Natural killer cell (primary cell): ENCODE results near the gene SOWAHA. TPM values are rescaled to one million over a fixed set of nuclear protein-coding genes. Genes with fewer than 3 reads are reported as not detected.
A peak's percentile ranks its signal among the peaks of the same experiment; 100 is the strongest.

ENCODE experiments used
- ATAC-seq, 3 donors: fragments of 150-1000 bp in 2 of 3; fragments of 200-7000 bp in 1 of 3; cut with Tn5 transposase; 1 replicate in 1 of 3; 2 replicates in 2 of 3; pipeline ENCODE4 v1.10.0; 2021; ENCODE audit warnings: mild to moderate bottlenecking in 2 of 3, moderate library complexity in 2 of 3
- DNase-seq, 2 donors: peaks; one replicate each; pipeline versions ENCODE4 v3.0.0 to v3.0.0-alpha.2; 2013 to 2021; ENCODE audit warnings: mixed read lengths in 1 of 2
- H3K27ac ChIP-seq: one replicate; pipeline ENCODE4 v1.5.1; 2013; ENCODE audit warnings: mild to moderate bottlenecking, low read length
- H3K27me3 ChIP-seq: one replicate; pipeline ENCODE4 v1.6.1; 2013; ENCODE audit warnings: low read length; ENCODE audit not compliant: control insufficient read depth, insufficient read depth
- H3K36me3 ChIP-seq: one replicate; pipeline ENCODE4 v1.6.1; 2013; ENCODE audit warnings: low read length; ENCODE audit not compliant: control insufficient read depth, insufficient read depth
- H3K4me1 ChIP-seq: one replicate; pipeline ENCODE4 v1.6.1; 2013; ENCODE audit warnings: low read length; ENCODE audit not compliant: control insufficient read depth, insufficient read depth
- H3K4me3 ChIP-seq: one replicate; pipeline ENCODE4 v1.5.1; 2013; ENCODE audit warnings: low read length
- H3K9me3 ChIP-seq: one replicate; pipeline ENCODE4 v1.6.1; 2013; ENCODE audit warnings: low read length; ENCODE audit not compliant: control insufficient read depth, insufficient read depth
- H3K27ac Mint-ChIP-seq, 2 donors: one replicate each; pipeline ENCODE4 v1.8.0; 2022; ENCODE audit warnings: mild to moderate bottlenecking in 2 of 2, mixed read lengths in 2 of 2, moderate library complexity in 1 of 2
- H3K27me3 Mint-ChIP-seq, 2 donors: one replicate each; pipeline ENCODE4 v1.8.0; 2022; ENCODE audit warnings: low read depth in 2 of 2, mixed read lengths in 2 of 2
- H3K36me3 Mint-ChIP-seq: one replicate; pipeline ENCODE4 v1.8.0; 2022; ENCODE audit warnings: mixed read lengths
- H3K4me1 Mint-ChIP-seq, 2 donors: one replicate each; pipeline ENCODE4 v1.8.0; 2022; ENCODE audit warnings: mixed read lengths in 2 of 2
- H3K4me3 Mint-ChIP-seq: one replicate; pipeline ENCODE4 v1.8.0; 2022; ENCODE audit warnings: mild to moderate bottlenecking, moderate library complexity, mixed read lengths
- H3K9me3 Mint-ChIP-seq, 2 donors: one replicate each; pipeline ENCODE4 v1.8.0; 2022; ENCODE audit warnings: mixed read lengths in 2 of 2
- WGBS: methylation state at CpG from one replicate; pipeline ENCODE4 v1.1.7; 2013; ENCODE audit warnings: missing lambda C conversion rate; ENCODE audit not compliant: insufficient coverage; 5-methylcytosine and 5-hydroxymethylcytosine counted together
- intact Hi-C: fragments of 100-400 bp; cut with micrococcal nuclease; formaldehyde crosslinking; loops from one replicate; pipeline ENCODE4 v1.14.2; 2022
- total RNA-seq, 4 donors: library from RNA; stranded (reverse); fragments of 120-200 nt in 1 of 4; gene quantifications; one replicate each; pipeline versions ENCODE4 v1.2.3 to v1.2.4, GENCODE V29; 2013 to 2022
- TF ChIP-seq, protein P1 (sequence below): fragments of 200-600 bp; IDR thresholded peaks from one replicate; pipeline ENCODE4 v1.8.0; 2022; ENCODE audit warnings: antibody characterized with exemption

The SOWAHA gene
- total RNA-seq, 3 donors from 2014 or later (not counting 1 experiment from before 2014, with no cell fraction given) = not detected

DNA sequence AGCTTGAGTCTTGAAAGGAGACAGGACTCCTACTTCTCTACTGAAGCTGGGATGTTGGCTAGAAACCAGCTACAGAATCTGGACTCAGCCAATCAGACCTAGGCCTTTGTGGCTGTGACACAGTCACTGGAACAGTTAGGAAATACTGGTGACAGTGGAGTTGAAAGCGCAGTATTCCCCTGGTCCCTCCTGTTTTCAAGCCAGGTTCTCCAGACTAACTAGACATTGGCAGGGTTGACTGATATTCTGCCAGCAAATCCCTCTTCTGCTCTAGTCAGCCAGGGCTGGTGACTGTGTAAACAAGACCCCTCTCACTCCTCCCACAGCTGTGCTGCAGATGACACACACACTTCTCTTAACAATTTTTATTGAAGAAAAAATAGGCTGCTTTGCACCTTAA is 8.7 kb downstream of the SOWAHA start:
- no peak overlapping the region for H3K4me3 ChIP-seq
- no peak overlapping the region for H3K27ac ChIP-seq
- no peak for DNase-seq
- TF ChIP-seq, protein P1, sequence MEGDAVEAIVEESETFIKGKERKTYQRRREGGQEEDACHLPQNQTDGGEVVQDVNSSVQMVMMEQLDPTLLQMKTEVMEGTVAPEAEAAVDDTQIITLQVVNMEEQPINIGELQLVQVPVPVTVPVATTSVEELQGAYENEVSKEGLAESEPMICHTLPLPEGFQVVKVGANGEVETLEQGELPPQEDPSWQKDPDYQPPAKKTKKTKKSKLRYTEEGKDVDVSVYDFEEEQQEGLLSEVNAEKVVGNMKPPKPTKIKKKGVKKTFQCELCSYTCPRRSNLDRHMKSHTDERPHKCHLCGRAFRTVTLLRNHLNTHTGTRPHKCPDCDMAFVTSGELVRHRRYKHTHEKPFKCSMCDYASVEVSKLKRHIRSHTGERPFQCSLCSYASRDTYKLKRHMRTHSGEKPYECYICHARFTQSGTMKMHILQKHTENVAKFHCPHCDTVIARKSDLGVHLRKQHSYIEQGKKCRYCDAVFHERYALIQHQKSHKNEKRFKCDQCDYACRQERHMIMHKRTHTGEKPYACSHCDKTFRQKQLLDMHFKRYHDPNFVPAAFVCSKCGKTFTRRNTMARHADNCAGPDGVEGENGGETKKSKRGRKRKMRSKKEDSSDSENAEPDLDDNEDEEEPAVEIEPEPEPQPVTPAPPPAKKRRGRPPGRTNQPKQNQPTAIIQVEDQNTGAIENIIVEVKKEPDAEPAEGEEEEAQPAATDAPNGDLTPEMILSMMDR = no peak
- no peak for ATAC-seq
- H3K36me3 ChIP-seq = no peaks in the 10 kb centered on the region
- Mint-ChIP-seq H3K36me3 (no peaks in the 10 kb centered on the region), H3K27me3 (peaks cover 44 to 57% of the 10 kb centered on the region in 2 donors), H3K4me1 (peaks cover 10 to 11% of the 10 kb centered on the region in 2 donors), H3K9me3 (no peaks in the 10 kb centered on the region), H3K4me3 (no peak overlapping the region), H3K27ac (no peak overlapping the region)
- intact Hi-C loops = loop anchor here (2.0 to 5.0 kb wide), 3 partner anchors 294 to 549 kb away; no protein-coding TSS in a partner anchor
- H3K4me1 ChIP-seq = peaks cover 17% of the 10 kb centered on the region
- 100% methylated on average over 1 of the region's 1 CpG for WGBS
- H3K9me3 ChIP-seq = no peaks in the 10 kb centered on the region
- H3K27me3 ChIP-seq = peaks cover 44% of the 10 kb centered on the region

DNA sequence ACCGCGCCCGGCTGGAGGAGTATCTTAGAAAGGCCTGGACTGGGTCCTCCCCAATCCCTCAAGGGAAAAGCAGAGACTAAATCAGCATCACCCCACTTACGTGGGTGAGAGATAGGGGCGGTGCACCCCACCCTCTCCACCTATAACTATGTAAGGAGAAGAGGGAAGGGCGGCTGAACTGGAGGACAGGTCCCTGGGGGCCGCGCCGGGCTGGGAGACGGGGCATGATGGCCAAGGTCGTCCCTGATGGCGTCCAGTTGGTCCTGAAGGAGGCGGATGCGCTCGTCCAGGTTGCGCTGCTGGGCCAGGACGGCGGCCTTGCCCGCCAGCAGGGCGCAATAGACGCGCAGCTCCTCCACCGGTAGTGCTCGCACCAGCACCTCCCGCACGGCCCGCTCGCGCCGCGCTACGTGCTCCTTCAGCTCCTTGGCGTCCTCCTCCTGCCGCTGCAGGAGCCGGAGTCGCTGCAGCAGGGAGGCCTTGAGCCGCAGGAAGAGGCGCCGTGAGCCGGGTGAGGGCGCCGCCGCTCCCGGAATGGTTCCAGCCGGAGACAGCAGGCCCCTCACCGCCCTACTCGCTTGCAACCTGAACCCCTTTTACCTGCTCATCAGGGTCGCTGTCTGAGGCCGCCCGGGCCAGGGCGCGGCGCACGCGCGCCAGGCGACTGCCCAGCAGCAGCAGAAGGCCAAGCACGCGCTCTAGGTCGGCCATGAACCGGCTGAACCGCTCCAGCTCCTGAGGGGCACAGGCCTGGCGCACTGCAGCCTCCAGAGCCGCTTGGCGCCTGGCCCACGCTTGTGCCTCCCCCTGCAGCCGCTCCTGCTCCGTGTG is 9.8 kb downstream of the SOWAHA start:
- Histone ChIP-seq H3K27me3 (peaks cover 44% of the 10 kb centered on the region), H3K9me3 (no peaks in the 10 kb centered on the region), H3K4me1 (peaks cover 17% of the 10 kb centered on the region), H3K4me3 (no peak overlapping the region), H3K27ac (no peak overlapping the region), H3K36me3 (no peaks in the 10 kb centered on the region)
- TF ChIP-seq, protein P1 = no peak
- no peak overlapping the region for H3K4me3 Mint-ChIP-seq
- DNase-seq (peak in 1 of 2 donors; percentile 24), ATAC-seq (no peak)
- 26% methylated on average over 66 of the region's 68 CpGs for WGBS
- H3K27me3 Mint-ChIP-seq = peaks cover 44 to 63% of the 10 kb centered on the region in 2 donors
- H3K4me1 Mint-ChIP-seq = peaks cover 10 to 11% of the 10 kb centered on the region in 2 donors
- no peaks in the 10 kb centered on the region for H3K36me3 Mint-ChIP-seq
- intact Hi-C loops = loop anchor here (5.0 kb wide), 2 partner anchors 296 to 321 kb away; no protein-coding TSS in a partner anchor
- no peak overlapping the region for H3K27ac Mint-ChIP-seq
- H3K9me3 Mint-ChIP-seq = no peaks in the 10 kb centered on the region

DNA sequence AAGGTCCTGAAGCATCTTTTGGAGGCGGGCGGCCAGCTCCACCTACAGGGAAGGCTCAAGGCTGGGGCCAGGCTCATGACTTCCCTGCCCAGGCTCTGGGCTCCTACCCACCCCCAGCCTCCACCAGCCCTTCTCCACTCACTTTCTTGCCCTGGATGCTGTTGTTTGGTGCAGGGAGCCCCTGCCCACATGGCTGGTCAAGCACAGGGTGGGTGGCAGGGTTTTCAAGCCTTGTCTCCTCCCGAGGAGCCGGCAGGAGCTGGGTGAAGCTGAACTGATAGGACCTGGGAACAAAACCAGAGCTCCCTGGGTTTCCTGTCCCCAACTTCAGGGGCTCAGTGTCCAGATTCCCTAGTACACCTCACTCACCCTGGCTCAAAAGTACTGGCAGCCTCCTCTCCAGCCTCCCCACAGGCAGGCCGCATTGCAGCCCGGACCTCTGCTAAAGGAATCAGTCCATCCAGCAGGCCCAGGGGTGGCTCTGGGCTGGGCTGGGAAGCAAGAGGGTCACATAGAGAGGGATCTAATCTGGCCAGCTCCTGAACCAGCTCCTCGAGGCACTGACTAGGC is 10.5 kb downstream of the SOWAHA start:
- no peaks in the 10 kb centered on the region for H3K9me3 ChIP-seq
- no peak overlapping the region for H3K27ac Mint-ChIP-seq
- H3K27ac ChIP-seq = no peak overlapping the region
- no peak overlapping the region for H3K4me3 Mint-ChIP-seq
- peaks cover 10 to 11% of the 10 kb centered on the region in 2 donors for H3K4me1 Mint-ChIP-seq
- H3K4me3 ChIP-seq = no peak overlapping the region
- DNase-seq (no peak), ATAC-seq (no peak)
- TF ChIP-seq, protein P1 = no peak
- H3K36me3 Mint-ChIP-seq = no peaks in the 10 kb centered on the region
- no peaks in the 10 kb centered on the region for H3K36me3 ChIP-seq
- H3K9me3 Mint-ChIP-seq = no peaks in the 10 kb centered on the region
- H3K4me1 ChIP-seq = peaks cover 17% of the 10 kb centered on the region
- 88% methylated on average over 7 of the region's 7 CpGs for WGBS
- peaks cover 47% of the 10 kb centered on the region for H3K27me3 ChIP-seq
- H3K27me3 Mint-ChIP-seq = peaks cover 38 to 64% of the 10 kb centered on the region in 2 donors
- intact Hi-C loops = loop anchor here (5.0 kb wide), 2 partner anchors 296 to 321 kb away; no protein-coding TSS in a partner anchor
